OCI-LY7 (cell line): ENCODE data around the gene IPO13. TPM values are rescaled to one million over a fixed set of nuclear protein-coding genes. Genes with fewer than 3 reads are reported as not detected.

Experiments used
- BruUV-seq: library from RNA; stranded (reverse); fragments of 400-500 nt; replicated peaks from 2 replicates; lab custom pipeline; 2021; lab: Mats Ljungman, UMichigan
- CTCF ChIA-PET: fragments of 300-600 bp; sonication (Branson Sonifier 250); formaldehyde crosslinking; loops from one replicate; lab custom pipeline; 2022; ENCODE audit warnings: antibody characterized with exemption; ENCODE audit not compliant: unreplicated experiment; lab: Charles Lee
- POLR2A ChIA-PET: fragments of 300-600 bp; sonication (Branson Sonifier 250); formaldehyde crosslinking; loops from one replicate; lab custom pipeline; 2022; ENCODE audit warnings: antibody characterized with exemption; lab: Charles Lee
- DNase-seq: peaks from one replicate; pipeline ENCODE4 v3.0.0-alpha.2; 2015; ENCODE audit warnings: low spot score
- H2AFZ ChIP-seq: fragments of 200-600 bp; sonication (generic), shearing (Covaris generic); 2 replicates; pipeline ENCODE4 v1.6.1; 2014; ENCODE audit warnings: mild to moderate bottlenecking, antibody characterized with exemption, low read length, moderate library complexity
- H3K27ac ChIP-seq: fragments of 200-600 bp; sonication (generic); 2 replicates; pipeline ENCODE4 v1.5.1; 2014; ENCODE audit warnings: mixed run types, low read depth, mild to moderate bottlenecking, moderate library complexity, low read length, inconsistent platforms; ENCODE audit not compliant: poor library complexity, severe bottlenecking
- H3K36me3 ChIP-seq: fragments of 200-600 bp; sonication (generic); 2 replicates; pipeline ENCODE4 v1.6.1; 2014; ENCODE audit warnings: mild to moderate bottlenecking, antibody characterized with exemption, low read length, moderate library complexity, mixed read lengths; ENCODE audit not compliant: insufficient read depth
- H3K4me1 ChIP-seq: fragments of 200-600 bp; sonication (generic); 2 replicates; pipeline ENCODE4 v1.5.1; 2014; ENCODE audit warnings: mild to moderate bottlenecking, low read length; ENCODE audit not compliant: insufficient read depth, poor library complexity, severe bottlenecking
- H3K4me2 ChIP-seq: fragments of 200-600 bp; sonication (generic); 2 replicates; pipeline ENCODE4 v1.6.1; 2014; ENCODE audit warnings: mild to moderate bottlenecking, low read length
- H3K4me3 ChIP-seq: fragments of 200-600 bp; sonication (generic); 2 replicates; pipeline ENCODE4 v1.5.1; 2014; ENCODE audit warnings: mild to moderate bottlenecking, low read depth, low read length; ENCODE audit not compliant: poor library complexity, severe bottlenecking
- H3K79me2 ChIP-seq: fragments of 200-600 bp; sonication (generic); 2 replicates; pipeline ENCODE4 v1.6.1; 2016; ENCODE audit warnings: low read depth, mild to moderate bottlenecking, low read length, moderate library complexity, mixed read lengths; ENCODE audit not compliant: insufficient read depth
- H3K9me2 ChIP-seq: fragments of 200-600 bp; sonication (generic); 2 replicates; pipeline ENCODE4 v1.6.1; 2016; ENCODE audit warnings: mild to moderate bottlenecking, low read length, mixed read lengths; ENCODE audit not compliant: insufficient read depth
- H3K9me3 ChIP-seq: fragments of 200-600 bp; sonication (generic); 2 replicates; pipeline ENCODE4 v1.6.1; 2014; ENCODE audit warnings: mild to moderate bottlenecking, mixed run types, low read length, mixed read lengths
- H4K20me1 ChIP-seq: fragments of 200-600 bp; sonication (generic); 2 replicates; pipeline ENCODE4 v1.6.1; 2014; ENCODE audit warnings: mild to moderate bottlenecking, antibody characterized with exemption, low read length, moderate library complexity, mixed read lengths; ENCODE audit not compliant: insufficient read depth
- EZH2phosphoT487 ChIP-seq: fragments of 200-600 bp; sonication (generic); IDR thresholded peaks from 2 replicates; pipeline ENCODE4 v1.6.1; 2018; ENCODE audit warnings: low read depth, borderline replicate concordance, mild to moderate bottlenecking, mixed run types, antibody characterized with exemption, low read length, moderate library complexity, mixed read lengths
- intact Hi-C: fragments of 100-400 bp; cut with micrococcal nuclease; formaldehyde crosslinking; loops from one replicate; pipeline ENCODE4 v1.10.0; 2022; ENCODE audit not compliant: unreplicated experiment
- total RNA-seq, 2 experiments: library from RNA; depleted of rRNA in 1 of 2; stranded (reverse); fragments of >200 nt in 1 of 2; shearing (Covaris generic) in 1 of 2; gene quantifications; 2 replicates each; pipeline ENCODE4 v1.2.3, GENCODE V29; 2014 to 2022
- TF ChIP-seq, protein P1 (sequence below): fragments of 200-600 bp; sonication (generic); conservative IDR thresholded peaks from 2 replicates; pipeline ENCODE4 v1.5.1; 2014; ENCODE audit warnings: mild to moderate bottlenecking, antibody characterized with exemption, low read length, moderate library complexity, mixed read lengths

IPO13 gene
- total RNA-seq, 2 experiments from 2014 or later = 17.8 to 24.1 TPM

DNA sequence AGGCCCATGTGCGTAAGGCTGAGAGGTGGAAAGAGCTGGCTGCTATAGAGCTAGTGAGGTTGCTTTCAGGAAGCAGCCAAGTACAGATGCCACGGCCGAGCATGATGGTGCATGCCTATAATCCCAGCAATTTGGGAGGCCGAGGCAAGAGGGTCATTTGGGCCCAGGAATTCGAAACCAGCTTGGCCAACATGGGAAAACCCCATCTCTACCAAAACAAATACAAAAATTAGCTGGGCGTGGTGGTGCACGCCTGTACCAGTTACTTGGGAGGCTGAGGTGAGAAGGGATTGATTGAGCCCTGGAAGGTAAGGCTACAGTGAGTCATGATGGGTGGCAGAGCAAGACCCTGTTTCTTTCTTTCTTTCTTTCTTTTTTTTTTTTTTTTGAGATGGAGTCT, 47.3 kb downstream of the IPO13 start:
- H3K9me2 ChIP-seq = no peaks in the 10 kb centered on the region
- H3K4me1 ChIP-seq = peaks cover 28% of the 10 kb centered on the region
- H3K4me2 ChIP-seq = no peak overlapping the region
- TF ChIP-seq, protein P1, sequence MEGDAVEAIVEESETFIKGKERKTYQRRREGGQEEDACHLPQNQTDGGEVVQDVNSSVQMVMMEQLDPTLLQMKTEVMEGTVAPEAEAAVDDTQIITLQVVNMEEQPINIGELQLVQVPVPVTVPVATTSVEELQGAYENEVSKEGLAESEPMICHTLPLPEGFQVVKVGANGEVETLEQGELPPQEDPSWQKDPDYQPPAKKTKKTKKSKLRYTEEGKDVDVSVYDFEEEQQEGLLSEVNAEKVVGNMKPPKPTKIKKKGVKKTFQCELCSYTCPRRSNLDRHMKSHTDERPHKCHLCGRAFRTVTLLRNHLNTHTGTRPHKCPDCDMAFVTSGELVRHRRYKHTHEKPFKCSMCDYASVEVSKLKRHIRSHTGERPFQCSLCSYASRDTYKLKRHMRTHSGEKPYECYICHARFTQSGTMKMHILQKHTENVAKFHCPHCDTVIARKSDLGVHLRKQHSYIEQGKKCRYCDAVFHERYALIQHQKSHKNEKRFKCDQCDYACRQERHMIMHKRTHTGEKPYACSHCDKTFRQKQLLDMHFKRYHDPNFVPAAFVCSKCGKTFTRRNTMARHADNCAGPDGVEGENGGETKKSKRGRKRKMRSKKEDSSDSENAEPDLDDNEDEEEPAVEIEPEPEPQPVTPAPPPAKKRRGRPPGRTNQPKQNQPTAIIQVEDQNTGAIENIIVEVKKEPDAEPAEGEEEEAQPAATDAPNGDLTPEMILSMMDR = no peak
- no peak for TF ChIP-seq EZH2phosphoT487
- TSS peak; percentile 50 for BruUV-seq
- no peak for DNase-seq
- no peaks in the 10 kb centered on the region for H4K20me1 ChIP-seq
- no peaks in the 10 kb centered on the region for H3K36me3 ChIP-seq
- H2AFZ ChIP-seq = no peak overlapping the region
- H3K27ac ChIP-seq = no peak overlapping the region
- ChIA-PET CTCF (no interaction called here), POLR2A (interaction anchor here (0.6 kb wide), 1 partner anchor 24 kb away, joined by 4 read pairs; no protein-coding TSS in a partner anchor)
- no peaks in the 10 kb centered on the region for H3K79me2 ChIP-seq
- intact Hi-C loops = no loop called here
- H3K9me3 ChIP-seq = no peaks in the 10 kb centered on the region
- H3K4me3 ChIP-seq = no peak overlapping the region

DNA sequence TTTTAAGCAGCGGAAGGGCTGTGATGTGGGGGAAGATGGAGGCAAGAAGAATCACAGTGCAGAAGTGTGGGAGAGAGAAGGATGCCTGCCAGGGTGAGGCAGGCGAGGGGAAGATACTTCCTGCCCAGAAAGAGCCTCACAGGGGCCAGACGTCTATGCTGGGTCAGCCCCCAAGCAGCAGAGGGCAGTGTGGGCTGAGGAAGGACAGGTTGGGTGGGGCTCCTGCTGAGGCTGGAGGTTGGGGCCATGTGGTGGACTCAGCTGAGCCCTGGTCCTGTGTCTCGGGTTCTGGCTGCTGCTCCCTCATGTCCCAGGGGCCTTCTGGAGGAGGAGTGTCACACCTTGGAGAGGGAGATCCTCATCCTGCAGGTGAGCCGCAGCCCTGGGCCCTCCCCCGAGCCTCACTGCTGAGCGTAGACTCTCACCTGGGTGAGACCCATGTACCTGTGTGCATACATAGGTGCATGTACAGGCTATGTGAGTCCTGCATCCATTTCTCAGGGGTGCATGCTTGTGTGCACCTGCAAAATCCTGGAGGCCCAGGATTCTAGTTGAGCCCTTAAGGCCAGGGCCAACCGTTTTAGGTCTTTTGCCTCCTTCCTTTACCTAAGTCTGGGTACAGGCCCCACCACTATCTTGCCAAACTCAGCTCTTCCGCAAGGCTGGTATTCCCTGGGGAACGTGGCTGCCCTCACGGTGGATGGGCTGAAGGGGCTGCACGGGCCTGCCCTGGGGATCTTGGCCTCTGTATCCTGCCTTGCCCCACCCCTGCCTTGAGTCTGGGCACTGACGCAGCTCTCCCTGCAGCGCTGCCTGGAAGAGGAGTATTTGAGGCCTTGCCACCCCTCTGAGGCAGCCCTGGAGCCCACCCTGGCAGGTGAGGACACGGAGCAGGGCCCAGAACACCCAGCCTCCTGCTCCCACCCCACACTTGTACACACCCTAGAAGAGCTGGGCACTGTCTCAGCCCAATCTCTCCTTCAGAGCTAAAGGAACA, 48.3 kb downstream of the IPO13 start:
- Histone ChIP-seq H4K20me1 (no peaks in the 10 kb centered on the region), H3K4me1 (peaks cover 28% of the 10 kb centered on the region), H3K4me2 (no peak overlapping the region), H3K4me3 (no peak overlapping the region), H3K9me2 (no peaks in the 10 kb centered on the region), H3K27ac (no peak overlapping the region), H2AFZ (no peak overlapping the region), H3K79me2 (no peaks in the 10 kb centered on the region), H3K9me3 (no peaks in the 10 kb centered on the region), H3K36me3 (no peaks in the 10 kb centered on the region)
- peak; percentile 56 for DNase-seq
- ChIA-PET POLR2A (no interaction called here), CTCF (no interaction called here)
- BruUV-seq = no TSS peak
- TF ChIP-seq, protein P1 = peak; percentile 63
- no peak for TF ChIP-seq EZH2phosphoT487
- intact Hi-C loops = no loop called here
